ENCODE data around the gene DBH.

DBH gene

DNA sequence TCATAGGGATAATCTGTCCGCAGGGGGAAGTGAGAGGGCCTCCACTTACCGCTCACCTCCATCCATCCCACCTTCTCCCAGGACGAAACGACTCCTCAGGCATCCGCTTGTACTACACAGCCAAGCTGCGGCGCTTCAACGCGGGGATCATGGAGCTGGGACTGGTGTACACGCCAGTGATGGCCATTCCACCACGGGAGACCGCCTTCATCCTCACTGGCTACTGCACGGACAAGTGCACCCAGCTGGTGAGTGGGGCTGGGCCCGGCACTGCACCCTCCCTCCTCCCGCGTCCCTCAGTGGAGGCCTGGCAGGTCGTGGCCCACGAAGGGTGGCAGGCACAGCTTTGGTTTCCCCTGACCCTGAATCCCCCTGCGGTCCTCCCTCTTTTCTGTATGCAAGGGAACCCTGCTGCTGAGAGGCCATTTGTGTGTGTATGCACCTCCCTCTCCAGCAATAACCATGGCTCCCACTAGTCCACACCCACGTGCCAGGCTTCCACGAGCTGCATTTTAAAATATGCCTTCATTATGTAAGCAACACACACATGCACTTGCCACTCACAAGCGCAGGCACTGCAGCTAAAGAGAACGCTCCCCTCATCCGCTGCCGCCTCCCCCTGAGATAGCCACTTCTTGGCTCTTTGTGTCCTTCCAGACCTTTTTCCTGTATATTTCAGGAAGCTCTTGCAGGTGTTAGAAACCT is 11.8 kb downstream of the DBH start:
- TF ChIP-seq, protein P1, sequence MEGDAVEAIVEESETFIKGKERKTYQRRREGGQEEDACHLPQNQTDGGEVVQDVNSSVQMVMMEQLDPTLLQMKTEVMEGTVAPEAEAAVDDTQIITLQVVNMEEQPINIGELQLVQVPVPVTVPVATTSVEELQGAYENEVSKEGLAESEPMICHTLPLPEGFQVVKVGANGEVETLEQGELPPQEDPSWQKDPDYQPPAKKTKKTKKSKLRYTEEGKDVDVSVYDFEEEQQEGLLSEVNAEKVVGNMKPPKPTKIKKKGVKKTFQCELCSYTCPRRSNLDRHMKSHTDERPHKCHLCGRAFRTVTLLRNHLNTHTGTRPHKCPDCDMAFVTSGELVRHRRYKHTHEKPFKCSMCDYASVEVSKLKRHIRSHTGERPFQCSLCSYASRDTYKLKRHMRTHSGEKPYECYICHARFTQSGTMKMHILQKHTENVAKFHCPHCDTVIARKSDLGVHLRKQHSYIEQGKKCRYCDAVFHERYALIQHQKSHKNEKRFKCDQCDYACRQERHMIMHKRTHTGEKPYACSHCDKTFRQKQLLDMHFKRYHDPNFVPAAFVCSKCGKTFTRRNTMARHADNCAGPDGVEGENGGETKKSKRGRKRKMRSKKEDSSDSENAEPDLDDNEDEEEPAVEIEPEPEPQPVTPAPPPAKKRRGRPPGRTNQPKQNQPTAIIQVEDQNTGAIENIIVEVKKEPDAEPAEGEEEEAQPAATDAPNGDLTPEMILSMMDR (conservative IDR thresholded peaks at IDR 0.05; ENCODE audit: low read depth, low read length) = no peak
- no peak overlapping the region for H3K4me3 ChIP-seq (ENCODE audit: low read depth, low read length)
- no peak for DNase-seq (ENCODE audit: low read depth)

DNA sequence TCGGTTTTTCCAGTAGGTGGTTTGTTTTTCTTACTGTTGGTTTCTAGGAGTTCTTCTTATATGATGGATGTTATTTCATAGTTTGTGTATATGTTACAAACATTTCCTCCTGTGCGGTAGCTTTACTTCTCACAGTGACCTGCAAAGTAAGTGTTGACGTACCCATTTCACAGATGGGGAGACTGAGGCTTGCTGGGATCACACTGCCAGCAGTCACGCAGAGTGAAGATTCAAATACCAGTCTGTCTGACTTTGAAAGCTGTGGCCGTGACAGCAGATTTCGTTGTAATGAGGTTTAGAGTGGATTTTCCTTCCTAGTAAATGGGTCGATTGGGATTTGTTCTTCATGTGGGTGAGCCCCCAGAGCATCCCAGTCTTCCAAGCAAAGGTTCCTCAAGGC is 13.0 kb downstream of the DBH start:
- DNase-seq (ENCODE audit: low read depth) = no peak
- TF ChIP-seq, protein P1 (conservative IDR thresholded peaks at IDR 0.05; ENCODE audit: low read depth, low read length) = no peak
- no peak overlapping the region for H3K4me3 ChIP-seq (ENCODE audit: low read depth, low read length)

GRCh38 chr9:133650026-133650425 is 13.9 kb downstream of the DBH start:
- no peak for DNase-seq (ENCODE audit: low read depth)
- no peak overlapping the region for H3K4me3 ChIP-seq (ENCODE audit: low read depth, low read length)
- TF ChIP-seq, protein P1 (conservative IDR thresholded peaks at IDR 0.05; ENCODE audit: low read depth, low read length) = no peak

- DNase-seq (ENCODE audit: low read depth) = no peak
- TF ChIP-seq, protein P1 (conservative IDR thresholded peaks at IDR 0.05; ENCODE audit: low read depth, low read length) = no peak
Observed at GRCh38 chr9:133653638-133654037, 17.5 kb downstream of the DBH start.

DNA sequence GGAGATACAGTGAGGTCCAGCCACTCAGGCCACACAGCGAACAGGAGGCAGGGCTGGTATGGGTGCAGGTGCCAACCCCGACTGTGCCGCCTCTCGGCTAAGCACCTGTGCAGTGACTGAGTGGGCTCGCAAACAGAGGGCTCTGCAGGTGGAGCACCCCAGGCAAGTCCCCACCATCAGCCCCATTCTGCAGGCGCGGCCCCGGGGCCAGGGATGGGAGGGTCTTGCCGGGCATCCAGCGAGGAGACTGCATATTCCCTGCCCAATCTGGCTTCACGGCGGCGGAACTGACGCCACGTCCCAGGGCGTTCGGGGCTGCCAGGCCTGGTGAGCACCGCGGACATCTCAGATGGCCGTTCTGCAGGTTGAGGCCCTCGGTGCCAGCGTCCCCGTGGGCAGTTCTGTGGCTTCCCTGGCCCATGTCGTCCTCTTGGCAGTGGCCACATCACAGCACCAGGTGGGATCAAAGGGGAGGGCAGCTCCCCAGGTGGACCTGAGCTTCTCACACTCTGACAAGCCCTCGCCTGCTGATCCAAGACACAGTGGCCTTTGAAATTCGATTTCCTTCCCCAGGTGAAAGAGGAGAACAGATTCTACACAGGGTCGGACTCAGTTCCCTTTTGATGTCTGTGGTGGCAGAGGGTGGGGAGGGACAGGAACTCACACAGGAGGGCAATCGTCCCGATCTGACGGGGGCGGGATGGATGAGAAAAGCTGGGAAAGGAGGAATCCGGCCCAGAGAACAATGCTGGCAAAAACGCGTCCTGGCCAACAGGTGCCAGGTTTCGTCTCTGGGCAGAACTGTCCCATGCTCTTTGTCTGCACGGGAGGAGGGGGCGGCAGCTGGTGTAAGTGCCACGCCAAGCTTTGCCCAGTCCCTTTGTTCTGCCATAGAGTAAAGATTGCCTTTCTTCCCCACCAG is 18.8 kb downstream of the DBH start:
- no peak for DNase-seq (ENCODE audit: low read depth)
- H3K4me3 ChIP-seq (ENCODE audit: low read depth, low read length) = no peak overlapping the region
- TF ChIP-seq, protein P1 (conservative IDR thresholded peaks at IDR 0.05; ENCODE audit: low read depth, low read length) = no peak

More at GRCh38 chr9:133653638-133654037, 17.5 kb downstream of the DBH start:
- H3K4me3 ChIP-seq (ENCODE audit: low read depth, low read length) = no peak overlapping the region

DNA sequence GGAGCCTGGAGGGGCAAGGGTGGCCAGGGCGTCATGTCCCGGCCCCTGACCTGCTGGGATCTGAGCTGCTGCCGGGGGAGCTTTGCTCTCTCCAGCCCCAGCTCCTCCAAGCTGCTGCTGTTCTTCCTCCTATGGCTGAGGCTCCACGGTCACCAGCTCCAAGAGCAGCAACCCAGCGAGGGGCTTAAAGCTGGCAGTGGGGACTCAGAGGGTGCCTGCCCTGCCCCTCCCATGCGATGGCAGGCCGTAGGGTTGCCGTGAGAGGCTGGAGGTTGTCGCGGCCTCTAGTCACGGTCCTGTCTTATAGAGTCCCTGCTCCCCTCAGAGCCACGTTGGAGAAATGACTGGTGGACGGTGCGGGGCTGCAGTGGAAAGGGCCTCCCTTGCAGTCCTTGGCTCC is 19.5 kb downstream of the DBH start:
- TF ChIP-seq, protein P1 (conservative IDR thresholded peaks at IDR 0.05; ENCODE audit: low read depth, low read length) = no peak
- no peak overlapping the region for H3K4me3 ChIP-seq (ENCODE audit: low read depth, low read length)
- DNase-seq (ENCODE audit: low read depth) = no peak
